HG02763 (cell line): ENCODE data around the gene YIPF3.

Source experiments
- ATAC-seq: cut with Tn5 transposase; IDR thresholded peaks from one replicate; pipeline ENCODE4 v1.9.1; 2021; ENCODE audit warnings: mild to moderate bottlenecking, moderate library complexity; ENCODE audit not compliant: unreplicated experiment

YIPF3 gene

DNA sequence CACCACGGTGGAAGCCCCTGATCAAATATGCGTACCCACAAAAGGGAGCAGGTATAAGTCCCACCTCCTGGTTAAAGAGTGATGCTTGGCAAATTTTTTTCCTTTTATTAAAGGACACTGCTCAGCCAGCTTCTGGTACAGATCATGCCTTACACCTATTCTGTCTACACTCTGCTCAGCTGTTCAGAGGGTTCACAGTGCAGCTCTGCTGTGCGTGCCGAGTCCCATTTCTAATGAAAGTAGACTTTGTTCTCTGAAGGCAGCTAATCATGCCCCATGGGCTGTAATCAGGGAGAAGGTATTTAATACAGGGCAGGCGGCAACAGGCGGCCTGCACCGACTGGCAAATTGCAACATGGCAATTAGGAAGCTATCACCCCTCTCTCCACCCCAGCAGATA is 22.9 kb downstream of the YIPF3 start:
- no peak for ATAC-seq

DNA sequence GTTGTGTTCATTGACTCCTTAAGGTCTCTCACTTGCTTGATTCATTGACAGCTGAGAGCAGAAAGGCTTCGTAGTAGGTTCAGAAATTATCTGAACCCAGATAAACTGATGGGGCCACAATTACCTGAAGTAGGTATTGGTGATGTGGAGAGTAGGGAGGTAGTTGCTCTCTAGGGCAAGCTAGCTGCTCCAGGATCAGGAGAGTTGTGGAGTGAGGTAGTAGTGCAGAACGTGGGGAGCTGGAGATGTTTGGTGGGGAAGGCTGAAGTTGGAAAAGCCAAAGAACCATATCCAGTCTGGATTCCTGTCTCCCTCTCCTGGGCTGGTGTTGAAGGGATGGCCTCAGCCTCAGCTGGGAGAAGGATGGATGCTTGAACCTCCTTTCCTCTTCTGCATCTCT is 23.5 kb downstream of the YIPF3 start:
- no peak for ATAC-seq

- ATAC-seq, result no peak
These were observed 24.1 kb downstream of the YIPF3 start for GRCh38 chr6:43492673-43493072.

- no peak for ATAC-seq
These were observed 24.7 kb downstream of the YIPF3 start for GRCh38 chr6:43491750-43492661.

GRCh38 chr6:43490523-43490939 is 26.2 kb downstream of the YIPF3 start:
- no peak for ATAC-seq

- no peak for ATAC-seq
These were observed 27.3 kb downstream of the YIPF3 start for GRCh38 chr6:43489277-43490072.

DNA sequence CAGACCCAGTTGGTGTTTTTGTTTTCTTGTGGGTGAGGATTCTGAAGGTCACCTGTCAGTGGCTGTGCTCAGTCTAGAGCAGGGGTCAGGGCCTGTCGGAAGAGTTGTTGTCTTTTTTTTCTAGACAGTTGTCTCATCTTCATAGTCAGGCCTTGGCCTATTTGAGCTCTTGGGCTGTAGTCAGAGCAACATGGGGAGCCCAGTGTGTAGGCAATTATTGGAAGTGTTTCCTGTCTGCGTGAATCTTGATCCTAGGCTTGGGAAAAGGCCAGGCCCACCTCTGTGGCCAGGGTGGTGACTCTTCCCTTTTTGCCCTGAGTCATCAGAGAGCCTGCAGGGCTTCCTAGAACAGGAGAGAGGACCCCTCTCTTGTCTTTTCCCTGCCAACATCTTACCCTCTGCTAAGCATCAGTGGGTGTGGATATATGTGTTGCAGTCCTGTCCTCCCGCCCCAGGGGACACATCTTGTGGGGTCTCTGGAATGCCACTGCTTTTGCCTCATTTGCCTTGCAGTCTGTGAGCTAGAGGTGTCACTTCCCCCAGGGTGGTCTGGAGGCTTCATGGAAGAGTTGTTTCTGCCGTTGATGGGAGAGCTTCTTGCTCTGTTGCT is 28.0 kb downstream of the YIPF3 start:
- no peak for ATAC-seq

DNA sequence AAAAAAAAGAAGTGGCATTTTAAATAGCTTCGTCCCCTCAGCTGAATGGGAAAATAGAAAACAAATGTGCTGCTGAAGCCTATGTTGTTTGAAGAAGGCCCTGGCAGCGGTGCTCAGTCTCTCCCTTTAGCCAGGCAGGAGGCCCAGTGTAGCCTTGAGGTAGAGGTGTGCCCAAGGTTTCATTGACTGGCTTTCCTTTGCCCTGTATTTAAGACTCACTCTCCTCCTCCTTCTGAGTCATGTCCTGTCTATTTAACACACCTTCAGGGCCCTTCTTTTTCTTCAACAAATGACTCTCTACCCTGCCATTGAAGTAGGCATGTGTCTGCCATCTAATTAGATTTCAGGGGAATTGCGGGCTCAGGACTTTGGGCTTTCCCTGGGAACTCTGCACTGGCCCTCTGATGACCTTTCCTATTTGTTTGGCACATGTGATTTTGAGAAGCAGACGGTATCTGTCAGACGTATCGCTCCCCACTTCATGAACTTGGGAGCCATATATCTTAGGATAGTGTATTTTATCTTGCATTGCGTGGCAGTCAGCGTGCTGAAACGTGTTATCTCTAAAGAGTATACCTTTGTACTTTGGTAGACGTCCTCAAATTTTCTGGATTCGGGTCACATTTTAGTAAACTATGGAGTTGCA is 35.0 kb downstream of the YIPF3 start:
- no peak for ATAC-seq

DNA sequence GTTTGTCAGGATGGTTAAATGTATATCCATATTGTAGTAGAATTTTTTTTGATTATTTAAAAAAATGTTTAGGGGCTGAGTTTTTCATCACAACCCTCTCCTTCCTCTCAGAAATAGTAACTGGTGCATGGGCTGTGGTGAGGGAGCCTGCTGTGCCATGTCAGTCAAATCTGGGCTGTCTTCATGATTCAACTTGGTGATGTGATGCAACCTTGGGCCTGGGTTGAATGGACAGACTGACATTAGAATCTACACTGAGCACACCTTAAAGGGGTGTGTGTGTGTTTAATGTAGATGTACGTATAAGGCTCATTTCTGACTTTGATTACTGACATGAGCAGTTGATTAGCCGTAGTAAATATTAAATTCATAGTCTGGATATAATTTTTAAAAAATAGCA is 35.7 kb downstream of the YIPF3 start:
- no peak for ATAC-seq

- no peak for ATAC-seq
These were observed 38.7 kb downstream of the YIPF3 start for GRCh38 chr6:43478008-43478372.

DNA sequence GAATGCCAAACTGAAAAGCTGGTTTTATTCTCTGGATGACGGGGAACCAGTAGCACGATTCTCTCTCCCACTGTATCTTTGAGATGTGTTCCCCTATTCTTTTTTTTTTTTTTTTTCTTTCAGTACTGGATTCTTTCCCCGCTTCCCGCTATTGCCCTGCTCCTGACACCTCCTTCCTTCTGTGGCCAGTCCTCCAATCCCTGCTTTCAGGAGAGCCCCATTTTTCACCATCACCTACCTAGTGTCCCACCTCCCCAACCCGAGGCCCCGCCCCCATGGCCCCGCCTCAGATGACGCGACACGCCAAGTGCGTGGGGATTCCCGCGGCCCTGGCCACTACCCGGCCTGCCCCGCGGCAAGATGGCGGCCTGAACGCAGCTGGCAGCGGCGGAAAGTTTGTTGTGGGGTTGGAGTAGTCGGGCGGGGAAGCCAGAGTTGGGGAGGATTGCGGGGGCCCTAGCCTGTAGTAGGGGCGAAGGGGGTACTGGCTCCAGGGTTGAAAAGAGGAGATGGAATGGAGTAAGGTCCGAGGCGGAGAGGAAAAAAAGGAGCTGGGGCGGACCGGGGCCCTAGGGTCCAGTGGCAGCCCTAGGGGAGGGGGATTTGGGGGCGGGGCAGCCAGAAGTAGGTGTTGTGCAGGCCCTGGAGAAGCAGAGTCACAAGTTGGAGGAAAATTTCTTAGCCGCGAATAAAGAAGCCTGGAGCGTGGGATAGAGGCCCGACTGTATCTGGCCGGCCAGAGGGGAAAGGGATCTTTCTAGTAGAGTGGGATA is 39.3 kb downstream of the YIPF3 start, which contains the start of gene TJAP1:
TSS of gene TJAP1 (plus strand) at position 336 of the 773 bp plus-strand sequence. CDS start 21,432 bp downstream, outside the sequence.
- ATAC-seq, result peak; percentile 97

- ATAC-seq, result no peak
These were observed 40.0 kb downstream of the YIPF3 start for GRCh38 chr6:43476746-43477145.

DNA sequence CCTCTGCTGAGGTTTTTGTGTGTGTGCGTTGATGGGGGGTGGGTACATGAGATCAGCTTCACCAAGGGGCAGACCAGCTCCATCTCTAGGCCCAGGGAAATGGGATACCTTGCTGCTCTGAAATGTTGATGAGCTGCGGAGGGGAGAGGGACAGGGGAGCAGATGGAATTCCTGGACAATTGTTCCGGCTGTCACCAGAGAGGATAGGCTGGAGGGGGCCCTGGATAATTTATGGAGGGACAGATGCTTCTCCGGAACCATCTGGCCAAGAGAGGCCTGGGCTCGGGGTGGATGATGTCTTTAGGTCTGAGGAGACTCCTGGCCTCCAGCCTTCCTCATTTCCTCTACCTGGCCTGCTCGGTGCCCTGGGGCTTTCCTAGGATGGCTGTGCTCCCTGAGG is 41.2 kb downstream of the YIPF3 start:
- no peak for ATAC-seq

- ATAC-seq, result no peak
These were observed 44.2 kb downstream of the YIPF3 start for GRCh38 chr6:43472515-43472914.

GRCh38 chr6:43471399-43471798 is 45.3 kb downstream of the YIPF3 start:
- ATAC-seq, result no peak

DNA sequence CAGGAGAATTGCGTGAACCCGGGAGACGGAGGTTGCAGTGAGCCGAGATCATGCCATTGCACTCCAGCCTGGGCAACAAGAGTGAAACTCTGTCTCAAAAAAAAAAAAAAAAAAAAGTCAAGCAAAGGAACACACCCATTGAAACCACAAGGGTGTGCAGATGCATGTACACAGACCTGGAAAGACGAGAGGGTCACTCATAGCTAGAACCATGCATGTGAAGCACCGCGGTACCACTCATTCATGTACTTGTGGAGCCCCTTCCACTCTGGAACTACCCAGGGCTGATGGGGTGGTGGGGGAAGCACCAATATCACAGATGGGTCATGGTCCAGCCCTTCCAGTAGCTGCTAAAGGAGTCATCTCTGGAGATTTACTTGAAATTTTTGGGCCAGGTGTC is 46.8 kb downstream of the YIPF3 start:
- no peak for ATAC-seq

DNA sequence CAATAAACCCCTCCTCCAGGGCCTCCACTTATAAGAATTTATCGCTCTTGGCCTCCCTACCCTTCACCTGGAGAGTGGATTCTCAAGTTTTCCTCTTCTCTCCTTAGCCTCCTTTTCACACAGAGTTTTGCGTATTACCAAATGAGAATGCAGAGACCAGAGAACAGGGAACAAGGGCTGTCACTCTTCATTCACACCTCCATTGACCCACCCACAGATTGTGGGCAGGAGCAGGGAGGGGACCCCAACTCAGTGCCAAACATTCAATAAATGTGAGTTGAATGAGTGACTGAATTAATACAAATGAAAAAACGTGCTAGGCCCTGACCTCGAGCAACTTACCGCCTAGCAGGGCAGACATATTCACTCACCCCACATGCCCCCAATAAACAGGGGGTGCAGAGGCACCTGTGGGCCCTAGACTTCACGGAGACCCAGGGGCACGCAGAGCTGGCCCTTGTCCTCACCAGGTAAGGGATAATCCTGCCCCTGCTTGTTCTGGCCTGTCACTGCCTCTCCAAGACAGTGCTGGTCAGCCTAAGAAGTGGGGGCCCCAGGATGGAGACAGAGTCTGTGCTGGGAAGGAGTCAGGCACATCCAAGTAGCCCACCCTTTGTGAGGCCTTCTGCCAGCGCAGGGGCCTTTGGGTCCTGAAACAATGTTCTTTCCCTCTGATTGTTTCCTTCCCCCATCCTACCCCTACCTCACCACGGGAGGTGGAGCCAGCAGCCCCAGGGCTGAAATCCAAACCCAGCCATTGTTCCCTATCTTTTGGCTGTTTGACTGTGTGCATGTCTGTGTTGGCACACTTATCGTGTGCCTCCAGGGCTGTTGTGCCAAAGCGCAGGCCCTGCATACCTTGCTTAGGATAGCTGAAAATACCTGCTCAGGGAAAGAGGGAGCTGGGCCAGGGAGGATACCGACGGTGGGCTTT is 47.7 kb downstream of the YIPF3 start:
- ATAC-seq, result no peak

DNA sequence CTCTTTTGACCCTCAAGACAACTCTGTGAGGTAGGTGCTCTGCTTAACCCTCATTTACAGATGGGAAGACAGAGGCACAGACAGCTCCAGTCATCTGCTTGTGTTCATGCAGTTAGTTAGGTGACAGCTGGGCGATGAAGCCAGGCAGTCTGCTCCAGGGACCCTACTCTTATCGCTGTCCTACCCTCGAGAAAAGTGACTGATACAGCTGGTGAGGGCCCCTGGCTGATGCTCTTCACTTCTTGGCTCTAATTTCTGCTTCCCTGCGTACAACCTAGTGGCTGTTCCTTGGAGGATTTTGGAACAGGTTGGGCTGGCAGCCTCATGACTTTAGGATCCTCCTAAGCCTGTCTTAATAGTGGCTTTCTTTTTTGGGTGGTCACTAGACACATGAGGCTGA is 48.5 kb downstream of the YIPF3 start:
- no peak for ATAC-seq

GRCh38 chr6:43467752-43468151 is 49.0 kb downstream of the YIPF3 start:
- ATAC-seq, result no peak
